SK-N-SH (cell line): ENCODE results near the gene SCFD1. TPM values are rescaled to one million over a fixed set of nuclear protein-coding genes. Genes with fewer than 3 reads are reported as not detected.

ENCODE experiments used
- CTCF ChIA-PET: fragments of 300-600, 350-600 bp; formaldehyde crosslinking; extraction: SDS; loops from one replicate; lab custom pipeline; 2021; lab: Yijun Ruan, JAX
- POLR2A ChIA-PET: fragments of 350-600 bp; sonication (Branson Sonifier 250); formaldehyde crosslinking; extraction: SDS; loops from one replicate; lab custom pipeline; 2020; ENCODE audit warnings: antibody characterized with exemption, inconsistent platforms; lab: Yijun Ruan, JAX
- DNase-seq: peaks from one replicate; pipeline ENCODE4 v3.0.0; 2012
- H2AFZ ChIP-seq: fragments of 200-600 bp; sonication (generic); 2 replicates; pipeline ENCODE4 v1.8.1; 2016; ENCODE audit warnings: antibody characterized with exemption, mild to moderate bottlenecking, low read depth
- H3F3A ChIP-seq: fragments of 200-600 bp; sonication (generic); replicated peaks from 2 replicates; pipeline ENCODE3; 2016; ENCODE audit warnings: antibody characterized with exemption, mild to moderate bottlenecking; ENCODE audit not compliant: insufficient read depth
- H3K27ac ChIP-seq, 2 experiments: fragments of 200-500 bp in 1 of 2; fragments of 200-600 bp in 1 of 2; sonication (Bioruptor generic) in 1 of 2; sonication (generic), shearing (Covaris generic) in 1 of 2; 2 replicates each; pipeline versions ENCODE4 v1.5.1 to v1.6.1; 2014 to 2016; ENCODE audit warnings: low read depth in 2 of 2, inconsistent platforms in 1 of 2, low read length in 1 of 2, mild to moderate bottlenecking in 1 of 2, mixed read lengths in 1 of 2
- H3K27me3 ChIP-seq: fragments of 200-600 bp; sonication (generic), shearing (Covaris generic); 2 replicates; pipeline ENCODE4 v1.6.1; 2016; ENCODE audit warnings: mixed run types; ENCODE audit not compliant: insufficient read depth
- H3K36me3 ChIP-seq, 2 experiments: fragments of 200-500 bp in 1 of 2; fragments of 200-600 bp in 1 of 2; sonication (Bioruptor generic) in 1 of 2; sonication (generic) in 1 of 2; replicated peaks in 1 of 2; 2 replicates each; pipeline versions ENCODE3 to v1.5.1; 2014 to 2016; ENCODE audit warnings: low read length in 1 of 2, mild to moderate bottlenecking in 1 of 2; ENCODE audit not compliant: insufficient read depth in 2 of 2, control insufficient read depth in 1 of 2
- H3K4me1 ChIP-seq, 2 experiments: fragments of 200-500 bp in 1 of 2; fragments of 200-600 bp in 1 of 2; sonication (Bioruptor generic) in 1 of 2; sonication (generic), shearing (Covaris generic) in 1 of 2; 2 replicates each; pipeline versions ENCODE4 v1.5.1 to v1.6.1; 2014 to 2016; ENCODE audit warnings: low read depth in 1 of 2, low read length in 1 of 2, mixed run types in 1 of 2; ENCODE audit not compliant: insufficient read depth in 2 of 2, control insufficient read depth in 1 of 2
- H3K4me2 ChIP-seq: fragments of 200-600 bp; sonication (generic), shearing (Covaris generic); 2 replicates; pipeline ENCODE4 v1.6.1; 2017; ENCODE audit warnings: mixed run types
- H3K4me3 ChIP-seq, 2 experiments: fragments of 200-500 bp in 1 of 2; fragments of 200-600 bp in 1 of 2; sonication (Bioruptor generic) in 1 of 2; sonication (generic), shearing (Covaris generic) in 1 of 2; 2 replicates each; pipeline versions ENCODE4 v1.5.1 to v1.8.1; 2014 to 2016; ENCODE audit warnings: low read depth in 2 of 2, inconsistent platforms in 1 of 2, low read length in 1 of 2, mild to moderate bottlenecking in 1 of 2, mixed read lengths in 1 of 2, moderate library complexity in 1 of 2
- H3K79me2 ChIP-seq: fragments of 200-600 bp; sonication (generic); 2 replicates; pipeline ENCODE4 v1.8.1; 2017; ENCODE audit warnings: mild to moderate bottlenecking; ENCODE audit not compliant: insufficient read depth
- H3K9ac ChIP-seq: fragments of 200-600 bp; sonication (generic); 2 replicates; pipeline ENCODE4 v1.6.1; 2017; ENCODE audit warnings: mixed run types
- H3K9me2 ChIP-seq: fragments of 200-600 bp; sonication (generic); 2 replicates; pipeline ENCODE4 v1.6.1; 2017; ENCODE audit warnings: mixed run types
- H3K9me3 ChIP-seq: fragments of 200-600 bp; sonication (generic); 2 replicates; pipeline ENCODE4 v1.6.1; 2017; ENCODE audit warnings: mixed run types, mild to moderate bottlenecking, moderate library complexity
- H4K20me1 ChIP-seq: fragments of 200-600 bp; sonication (generic); 2 replicates; pipeline ENCODE4 v1.6.1; 2017; ENCODE audit warnings: mild to moderate bottlenecking, mixed run types; ENCODE audit not compliant: insufficient read depth
- CHD2 ChIP-seq: fragments of 150-350 bp; IDR thresholded peaks from 2 replicates; pipeline ENCODE4 v1.6.1; 2018; ENCODE audit warnings: low read length; ENCODE audit not compliant: partially characterized antibody
- ELF1 ChIP-seq: IDR thresholded peaks from 2 replicates; pipeline ENCODE4 v1.4.0; 2012
- EZH2phosphoT487 ChIP-seq: fragments of 200-600 bp; sonication (generic); IDR thresholded peaks from 2 replicates; pipeline ENCODE4 v1.6.1; 2017; ENCODE audit warnings: low read depth, mixed run types, mild to moderate bottlenecking, antibody characterized with exemption, moderate library complexity, borderline replicate concordance
- FOSL2 ChIP-seq: IDR thresholded peaks from 2 replicates; pipeline ENCODE4 v1.4.0; 2012; ENCODE audit warnings: low read depth, mild to moderate bottlenecking, moderate library complexity, borderline replicate concordance
- GABPA ChIP-seq: IDR thresholded peaks from 2 replicates; pipeline ENCODE4 v1.4.0; 2012; ENCODE audit warnings: low read depth, mild to moderate bottlenecking
- IRF3 ChIP-seq: fragments of 150-350 bp; IDR thresholded peaks from 2 replicates; pipeline ENCODE4 v1.6.1; 2016; ENCODE audit warnings: mild to moderate bottlenecking, low read depth, low read length
- JUND ChIP-seq: IDR thresholded peaks from 2 replicates; pipeline ENCODE4 v1.4.0; 2012
- MXI1 ChIP-seq: IDR thresholded peaks from 2 replicates; pipeline ENCODE4 v1.6.1; 2012; ENCODE audit warnings: mild to moderate bottlenecking, low read depth, low read length, improper control_type of control experiment
- NRF1 ChIP-seq: IDR thresholded peaks from 2 replicates; pipeline ENCODE4 v1.6.1; 2012; ENCODE audit warnings: low read depth, mild to moderate bottlenecking, low read length
- RCOR1 ChIP-seq: fragments of 150-350 bp; IDR thresholded peaks from 2 replicates; pipeline ENCODE4 v1.6.1; 2017; ENCODE audit warnings: antibody characterized with exemption, low read length
- RXRA ChIP-seq: IDR thresholded peaks from 2 replicates; pipeline ENCODE4 v1.4.0; 2012; ENCODE audit warnings: low read depth, mild to moderate bottlenecking, borderline replicate concordance
- SIN3A ChIP-seq: IDR thresholded peaks from 2 replicates; pipeline ENCODE4 v1.6.1; 2012; ENCODE audit warnings: low read depth, mild to moderate bottlenecking, low read length, moderate library complexity, borderline replicate concordance
- TEAD4 ChIP-seq: IDR thresholded peaks from 2 replicates; pipeline ENCODE4 v1.4.0; 2012; ENCODE audit warnings: mild to moderate bottlenecking, borderline replicate concordance; ENCODE audit not compliant: insufficient read depth
- YY1 ChIP-seq: IDR thresholded peaks from 2 replicates; pipeline ENCODE4 v1.4.0; 2012; ENCODE audit warnings: low read depth, mild to moderate bottlenecking
- ZBTB33 ChIP-seq: IDR thresholded peaks from 2 replicates; pipeline ENCODE4 v1.4.0; 2012; ENCODE audit warnings: low read depth, borderline replicate concordance
- polyA plus RNA-seq, 3 experiments: library from polyadenylated mRNA; depleted of rRNA; stranded (reverse); fragments of >200 nt; gene quantifications; 2 replicates each; pipeline ENCODE4 v1.2.3, GENCODE V29; 2012

The SCFD1 gene
- polyA plus RNA-seq, 1 of the 3 experiments (the other 2 are of a cell fraction), result 31.4 TPM

DNA sequence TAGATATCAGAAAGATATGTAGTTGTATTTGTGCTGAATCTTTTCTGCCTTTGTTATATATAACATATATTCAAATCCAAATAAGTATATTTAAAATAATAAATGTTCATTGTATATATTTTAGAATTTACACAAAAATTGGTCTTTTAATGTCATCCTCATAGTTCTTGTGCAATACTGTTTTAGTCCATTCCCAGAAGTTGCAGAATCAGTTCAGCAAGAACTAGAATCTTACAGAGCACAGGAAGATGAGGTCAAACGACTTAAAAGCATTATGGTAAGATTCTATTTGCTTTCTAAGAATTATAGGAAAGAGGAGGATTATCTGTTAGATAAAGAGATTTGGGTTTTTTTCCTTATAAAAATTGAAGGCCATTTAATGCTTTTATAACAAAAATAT, 51.0 kb downstream of the SCFD1 start (continued):
- TF ChIP-seq FOSL2 (no peak), NRF1 (no peak), RCOR1 (no peak)

GRCh38 chr14:30678926-30679431, 56.9 kb downstream of the SCFD1 start:
- H3K9ac ChIP-seq, result no peak overlapping the region
- no peaks in the 10 kb centered on the region for H3K4me1 ChIP-seq
- no peaks in the 10 kb centered on the region for H4K20me1 ChIP-seq
- no peak overlapping the region for H2AFZ ChIP-seq
- no peak overlapping the region for H3K4me2 ChIP-seq
- TF ChIP-seq ZBTB33 (no peak), JUND (no peak), MXI1 (no peak), RXRA (no peak), SIN3A (no peak), ELF1 (no peak), YY1 (no peak), IRF3 (no peak), GABPA (no peak), CHD2 (no peak), EZH2phosphoT487 (no peak), TEAD4 (no peak)
- POLR2A ChIA-PET, result interaction anchor here (1.2 kb wide), 1 partner anchor 17 kb away, joined by 3 read pairs; no protein-coding TSS in a partner anchor
- DNase-seq, result no peak
- H3K9me3 ChIP-seq, result no peaks in the 10 kb centered on the region
- no peaks in the 10 kb centered on the region for H3K27me3 ChIP-seq
- no peaks in the 10 kb centered on the region for H3K79me2 ChIP-seq
- H3K36me3 ChIP-seq, result peaks cover 57 to 79% of the 10 kb centered on the region in 2 experiments
- CTCF ChIA-PET, result interaction anchor here (0.9 to 1.0 kb wide), 2 partner anchors 21 to 26 kb away, joined by 3 to 5 read pairs; no protein-coding TSS in a partner anchor
- H3F3A ChIP-seq, result peaks cover 6% of the 10 kb centered on the region
- no peak overlapping the region for H3K4me3 ChIP-seq
- no peak overlapping the region for H3K27ac ChIP-seq
- no peaks in the 10 kb centered on the region for H3K9me2 ChIP-seq
